CD4-positive, alpha-beta T cell treated with Interleukin-21 for 1 hour (primary cell): ENCODE data around the gene ZNRF2.
"Not testable (repeated sequence)": the region's sequence is repeated elsewhere in the genome, so short reads cannot be mapped to it uniquely, and the experiment has no call there.

Source experiments
- DNase-seq: peaks from one replicate; pipeline ENCODE4 v3.0.0-alpha.2; 2020

Gene ZNRF2

DNA sequence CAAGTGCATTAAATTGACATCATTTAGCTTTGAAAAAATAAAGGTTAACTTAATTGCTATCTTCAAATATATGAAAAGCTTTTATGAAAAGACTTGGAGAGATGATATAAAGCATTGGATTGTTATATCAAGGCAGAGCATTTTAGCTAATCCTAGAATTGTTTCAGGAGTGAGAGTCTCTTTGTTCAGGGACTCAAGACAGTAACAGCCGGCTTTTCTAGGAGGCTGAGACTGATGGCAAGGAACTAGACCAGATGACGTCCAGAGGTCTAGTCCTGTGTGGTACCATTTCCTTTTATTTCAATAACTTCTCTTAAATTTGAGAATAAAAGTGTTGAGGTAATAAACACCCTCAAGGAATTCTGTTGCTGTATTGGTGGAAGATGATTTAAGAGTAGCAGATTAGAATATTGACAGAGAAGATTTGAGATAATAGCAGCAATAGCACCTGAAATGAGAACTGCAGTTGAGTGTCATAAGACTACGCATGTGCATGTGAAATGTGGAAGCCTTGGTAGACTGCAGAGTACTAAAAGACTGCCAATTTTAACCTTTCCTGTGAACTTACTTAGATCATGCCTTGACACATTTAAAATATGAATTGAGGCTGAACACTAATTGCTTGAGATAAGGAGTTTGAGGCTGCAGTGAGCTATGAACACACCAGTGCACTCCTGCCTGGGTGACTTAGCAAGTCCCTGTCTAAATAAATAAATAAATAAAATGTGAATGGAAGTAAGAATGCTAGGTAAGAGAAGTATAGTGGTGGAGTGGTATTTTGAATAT lies 79.6 kb downstream of the ZNRF2 start:
- DNase-seq = no peak

DNA sequence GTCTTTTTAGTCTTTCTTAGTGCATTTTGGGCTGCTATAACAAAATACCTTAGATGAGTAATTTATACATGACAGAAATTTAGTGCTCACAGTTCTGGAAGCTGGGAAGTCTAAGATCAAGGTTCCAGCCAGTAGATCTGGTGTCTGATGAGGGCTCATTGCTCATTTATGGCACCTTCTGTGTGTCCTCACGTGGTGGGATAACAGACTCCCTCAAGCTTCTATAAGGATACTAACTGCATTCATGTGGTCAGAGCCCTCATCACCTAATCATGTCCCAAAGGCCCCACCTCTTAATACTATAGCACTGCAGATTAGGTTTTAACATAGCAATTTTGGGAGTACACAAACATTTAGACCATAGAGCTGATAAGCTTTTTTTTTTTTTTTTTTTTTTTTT lies 80.4 kb downstream of the ZNRF2 start:
- DNase-seq = no peak

DNA sequence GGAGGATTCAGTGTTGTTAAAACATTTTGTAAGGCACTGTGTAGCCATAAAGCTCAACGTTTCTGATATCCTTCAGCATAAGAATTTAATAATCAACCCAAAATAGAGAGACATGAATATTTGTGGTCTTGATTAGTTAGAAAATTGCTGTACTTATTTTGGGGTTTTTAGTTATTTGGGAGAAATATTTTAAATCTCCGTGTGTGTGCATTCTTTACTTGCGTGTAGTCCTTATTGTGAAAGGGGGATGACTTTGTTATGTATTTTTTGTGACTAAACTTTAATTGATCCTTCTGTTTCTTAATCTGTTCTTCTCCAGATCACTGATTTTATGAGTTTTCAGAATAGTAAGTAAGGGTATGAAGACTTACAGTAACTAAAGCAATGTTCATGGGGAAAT lies 81.2 kb downstream of the ZNRF2 start:
- no peak for DNase-seq

DNA sequence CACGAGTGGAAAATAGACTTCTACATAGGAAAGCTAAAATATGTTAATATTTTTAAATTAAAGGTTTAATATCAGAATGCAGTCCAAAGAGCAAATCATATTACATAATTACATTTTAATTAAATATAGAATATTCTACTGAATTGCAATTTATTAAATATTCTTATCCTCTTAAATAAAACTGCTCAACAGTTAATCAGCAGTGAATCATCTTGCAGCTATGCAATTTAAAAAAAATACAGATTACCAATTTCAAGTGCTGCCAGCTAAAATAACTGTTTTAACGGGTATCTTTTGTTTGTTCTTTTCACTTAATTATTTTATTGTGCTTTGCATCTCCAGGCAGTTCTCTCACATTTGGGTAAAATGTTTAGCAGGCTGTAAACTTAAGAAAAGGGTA lies 82.2 kb downstream of the ZNRF2 start:
- no peak for DNase-seq

DNA sequence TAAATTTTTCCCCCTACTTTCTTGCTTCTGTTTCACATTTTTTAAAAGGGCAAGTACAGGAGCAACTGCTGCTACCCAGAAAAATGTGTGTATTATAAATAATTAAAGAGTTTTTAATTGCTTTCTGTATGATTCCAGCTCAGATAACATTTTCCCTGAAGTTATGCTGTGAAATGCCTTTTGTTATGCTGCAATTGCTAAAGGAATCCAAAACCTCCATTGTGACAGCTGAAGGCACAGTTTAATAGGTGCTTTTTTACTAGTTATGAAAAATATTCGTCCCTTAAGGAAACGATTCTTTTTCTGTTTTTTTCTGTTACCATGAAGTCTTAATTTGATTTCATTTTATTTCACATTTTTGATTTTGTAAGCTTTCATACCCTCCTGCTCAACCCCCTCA lies 83.2 kb downstream of the ZNRF2 start:
- DNase-seq = no peak

DNA sequence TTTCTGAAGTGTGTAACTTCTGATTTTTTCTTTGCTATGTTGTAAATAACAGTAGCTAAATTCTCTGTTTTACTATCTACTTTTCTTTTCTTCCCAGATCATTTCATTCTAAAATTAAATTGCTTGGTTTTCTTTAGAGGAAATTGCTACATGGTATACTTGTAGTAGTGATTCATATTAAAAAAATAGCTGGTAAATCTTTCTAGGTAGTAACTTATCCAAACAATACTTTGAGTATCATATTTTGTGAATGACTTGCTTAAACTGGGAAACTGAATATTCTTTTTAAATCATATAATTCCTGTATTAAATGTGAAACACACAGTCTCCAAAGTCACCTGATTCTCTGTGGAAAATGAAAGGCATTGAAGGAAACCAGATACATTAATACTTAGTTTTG lies 85.5 kb downstream of the ZNRF2 start:
- no peak for DNase-seq

DNA sequence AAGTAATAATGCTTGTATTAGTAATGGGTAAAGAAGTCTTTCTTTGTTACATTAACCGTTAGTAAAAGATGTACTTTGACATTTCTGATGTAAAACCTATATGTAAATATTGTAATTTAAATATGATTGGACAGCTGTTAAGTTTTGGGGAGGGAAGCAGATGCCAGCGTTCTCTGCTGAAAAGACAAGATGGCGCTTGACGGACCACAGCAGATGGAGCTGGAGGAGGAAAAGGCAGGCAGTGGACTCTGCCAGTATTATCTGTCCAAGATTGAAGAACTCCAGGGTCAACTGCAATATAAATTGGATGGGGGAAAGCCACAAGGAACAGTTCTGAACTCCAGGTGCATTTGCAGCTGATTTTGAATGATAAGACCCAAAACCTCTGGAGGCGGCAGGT lies 86.9 kb downstream of the ZNRF2 start:
- no peak for DNase-seq

DNA sequence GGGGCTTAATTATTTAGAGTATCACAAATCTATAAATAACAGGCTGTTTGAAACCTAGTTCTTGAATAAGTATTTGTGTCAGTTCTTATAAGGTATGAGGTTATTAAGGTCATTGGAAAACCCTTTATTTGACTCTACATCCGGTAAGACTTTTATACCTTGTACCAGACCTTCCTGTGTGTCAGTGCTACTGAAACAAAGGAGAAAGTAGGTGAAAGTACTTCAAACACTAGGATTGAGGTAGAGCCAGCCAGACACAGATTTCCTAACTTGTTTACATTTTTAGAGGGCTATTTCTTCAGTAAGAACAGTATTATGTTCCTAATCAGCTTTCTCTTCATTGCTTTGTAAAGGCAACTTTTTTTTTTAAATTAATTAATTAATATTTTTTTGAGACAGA lies 93.9 kb downstream of the ZNRF2 start:
- no peak for DNase-seq

DNA sequence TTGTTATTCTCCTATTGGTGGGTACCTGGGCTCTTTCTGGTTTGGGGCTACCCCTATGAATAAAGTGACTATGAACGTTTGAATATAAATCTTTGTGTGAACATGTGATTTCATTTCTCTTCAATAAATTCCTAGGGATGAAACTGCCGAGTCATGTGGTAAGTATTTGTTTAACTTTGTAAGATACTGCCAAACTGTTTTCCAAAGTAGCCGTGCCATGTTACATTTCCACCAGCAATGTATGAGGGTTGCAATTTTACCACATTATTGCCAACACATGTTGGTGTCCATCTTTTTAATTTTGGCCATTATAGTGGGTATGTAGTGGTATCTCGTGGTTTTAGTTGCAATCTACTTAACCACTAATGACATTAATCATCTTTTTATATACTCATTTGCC lies 94.7 kb downstream of the ZNRF2 start:
- no peak for DNase-seq

DNA sequence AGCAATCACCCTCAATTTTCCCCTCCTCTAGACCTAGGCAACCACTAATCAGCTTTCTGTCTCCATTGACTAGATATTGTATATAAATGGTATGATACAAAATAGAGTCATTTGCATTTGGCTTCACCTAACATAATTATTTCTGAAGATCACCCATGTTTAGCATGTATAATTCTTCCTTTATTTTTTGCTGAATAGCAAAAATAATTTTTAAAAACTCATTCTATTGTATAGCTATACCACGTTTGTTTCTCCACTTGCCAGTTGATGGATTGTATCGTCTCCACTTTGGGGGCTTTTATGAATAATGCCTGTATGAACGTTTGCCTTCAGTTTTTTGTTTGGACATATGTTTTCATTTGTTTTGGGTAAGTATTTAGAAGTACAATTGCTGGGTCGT lies 95.3 kb downstream of the ZNRF2 start:
- DNase-seq = no peak

DNA sequence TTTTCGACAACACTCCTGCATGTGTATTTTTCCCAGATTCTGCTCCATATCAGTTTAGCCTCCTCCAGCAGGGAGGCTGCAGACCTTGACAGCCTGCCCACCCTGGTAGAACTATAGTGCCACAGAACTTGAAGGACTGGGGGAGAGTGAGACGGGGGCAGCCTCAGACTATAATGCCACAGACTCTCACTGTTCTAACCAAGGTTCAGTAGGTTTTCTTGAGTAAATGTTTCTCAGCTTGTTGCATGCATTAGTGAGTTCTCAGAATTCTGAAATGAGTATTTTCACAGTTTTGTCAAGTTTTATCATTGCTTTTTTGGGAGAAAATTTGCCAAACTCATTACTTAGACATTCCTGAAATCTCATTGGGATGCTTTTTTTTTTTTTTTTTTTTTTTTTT lies 95.9 kb downstream of the ZNRF2 start:
- no peak for DNase-seq

DNA sequence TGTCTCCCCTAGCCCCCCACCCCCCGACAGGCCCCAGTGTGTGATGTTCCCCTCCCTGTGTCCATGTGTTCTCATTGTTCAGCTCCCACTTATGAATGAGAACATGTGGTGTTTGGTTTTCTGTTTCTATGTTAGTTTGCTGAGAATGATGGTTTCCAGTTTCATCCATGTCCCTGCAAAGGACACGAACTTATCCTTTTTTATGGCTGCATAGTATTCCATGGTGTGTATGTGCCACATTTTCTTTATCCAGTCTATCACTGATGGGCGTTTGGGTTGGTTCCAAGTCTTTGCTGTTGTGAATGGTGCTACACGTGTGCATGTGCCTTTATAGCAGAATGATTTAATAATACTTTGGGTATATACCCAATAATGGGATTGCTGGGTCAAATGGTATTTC lies 96.4 kb downstream of the ZNRF2 start:
- DNase-seq = not testable (repeated sequence)

DNA sequence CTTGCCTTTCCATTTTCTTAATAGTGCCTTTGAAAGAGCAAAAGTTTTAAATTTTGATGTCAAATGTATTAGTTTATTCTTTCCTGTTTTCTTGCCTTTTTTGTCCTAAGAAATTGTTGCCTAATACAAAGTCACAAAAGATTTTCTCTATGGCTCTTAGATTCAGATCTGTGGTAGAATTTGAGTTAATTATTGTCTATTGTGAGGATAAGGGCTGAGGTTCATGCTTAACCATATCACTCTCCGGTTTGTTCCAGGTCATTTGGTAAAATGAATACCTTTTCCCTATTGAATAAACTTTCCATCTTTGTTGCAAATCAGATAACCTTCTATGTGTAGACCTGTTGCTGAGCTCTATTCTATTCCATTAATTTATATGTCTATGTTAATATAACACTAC lies 98.2 kb downstream of the ZNRF2 start:
- DNase-seq = no peak

DNA sequence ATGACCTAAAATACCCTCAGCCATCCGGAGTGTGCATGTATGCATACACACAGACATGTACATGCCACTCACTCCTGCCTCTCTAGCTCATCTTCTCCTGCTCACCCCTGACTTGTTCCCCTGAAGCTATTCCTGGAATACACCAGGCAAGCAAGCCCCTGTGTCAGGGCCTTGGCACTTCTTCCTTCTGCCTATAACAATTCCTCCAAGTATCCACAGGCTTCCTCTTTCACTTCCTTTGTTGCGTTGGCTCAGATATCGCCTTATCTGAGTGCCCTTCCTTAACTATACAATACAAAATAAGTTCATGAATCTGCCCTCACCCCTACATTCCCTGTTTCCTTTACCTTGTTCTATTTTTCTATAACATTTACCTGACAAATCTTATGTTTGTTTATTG lies 105.4 kb downstream of the ZNRF2 start:
- no peak for DNase-seq

DNA sequence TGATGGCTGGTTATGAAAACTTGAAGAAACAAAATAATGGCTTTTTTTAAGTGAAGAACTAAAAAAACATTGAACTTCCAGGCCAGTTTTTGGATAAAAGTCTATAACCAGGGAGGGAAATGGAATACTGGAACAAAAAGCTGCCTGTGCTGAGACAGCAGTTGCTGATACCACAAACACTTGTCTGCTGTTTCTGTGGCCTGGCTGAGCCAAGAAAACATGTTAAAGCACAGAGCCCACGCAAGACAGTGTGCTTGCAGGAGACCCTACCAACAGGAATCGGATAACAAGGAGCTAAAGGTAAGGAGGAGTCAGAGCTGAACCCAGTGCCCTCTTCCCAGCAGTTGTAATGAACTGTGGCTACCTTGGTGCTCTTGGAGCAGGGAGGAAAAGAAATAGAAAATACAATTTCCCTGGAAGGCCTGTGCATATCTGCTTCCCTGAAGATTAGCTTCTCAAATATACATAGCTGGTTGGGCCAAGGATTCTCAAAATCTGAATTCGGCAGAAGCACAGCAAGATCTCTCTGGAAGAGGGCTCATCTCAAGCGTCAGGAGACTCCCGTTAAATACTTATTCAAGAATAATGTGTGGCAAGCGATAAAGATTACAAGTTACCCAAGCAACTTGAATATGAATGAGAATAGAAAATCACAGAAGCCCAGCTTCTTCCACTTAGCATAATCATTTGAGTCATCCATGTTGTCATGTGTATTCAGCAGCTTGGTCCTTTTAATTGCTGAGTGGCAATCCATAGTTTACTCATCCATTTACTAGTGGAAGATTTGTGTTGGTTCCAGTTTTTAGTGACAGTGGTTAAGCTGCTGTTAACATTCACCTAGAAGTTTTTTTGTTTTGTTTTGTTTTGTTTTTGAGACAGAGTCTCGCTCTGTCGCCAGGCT lies 106.6 kb downstream of the ZNRF2 start:
- DNase-seq = no peak

DNA sequence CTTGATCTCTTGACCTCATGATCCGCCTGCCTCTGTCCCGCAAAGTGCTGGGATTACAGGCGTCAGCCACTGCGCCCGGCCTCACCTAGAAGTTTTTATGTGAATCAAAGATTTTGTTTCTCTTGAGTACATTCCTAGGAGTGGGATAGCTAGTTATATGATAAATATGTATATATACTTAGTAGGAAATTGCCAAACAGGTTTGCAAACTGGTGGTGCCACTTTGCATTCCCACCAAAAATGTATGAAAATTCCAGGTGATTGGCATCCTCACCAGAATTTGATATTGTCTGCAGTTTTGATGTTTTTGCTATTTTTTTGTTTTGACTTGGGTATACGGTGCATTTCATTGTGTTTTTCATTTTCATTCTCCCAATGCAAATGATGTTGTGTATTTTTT lies 107.4 kb downstream of the ZNRF2 start:
- DNase-seq = no peak

DNA sequence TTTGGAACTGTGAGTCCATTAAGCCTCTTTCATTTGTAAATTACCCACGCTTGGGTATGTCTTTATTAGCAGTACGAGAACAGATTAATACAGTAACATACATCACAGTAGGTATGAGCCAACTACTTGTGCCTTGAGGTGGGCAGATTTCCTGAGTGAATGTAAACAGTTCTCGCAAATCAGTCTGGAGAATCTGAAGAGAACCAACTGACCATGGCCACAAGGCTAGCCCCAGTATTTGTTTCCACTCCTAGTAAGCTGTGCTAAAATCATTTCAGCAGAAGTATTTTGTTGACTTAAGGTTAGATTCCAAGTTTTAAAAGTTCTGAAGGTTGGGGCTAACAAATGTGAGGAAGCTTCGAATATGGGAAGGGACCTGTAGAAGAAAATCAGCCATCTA lies 111.3 kb downstream of the ZNRF2 start:
- DNase-seq = no peak

DNA sequence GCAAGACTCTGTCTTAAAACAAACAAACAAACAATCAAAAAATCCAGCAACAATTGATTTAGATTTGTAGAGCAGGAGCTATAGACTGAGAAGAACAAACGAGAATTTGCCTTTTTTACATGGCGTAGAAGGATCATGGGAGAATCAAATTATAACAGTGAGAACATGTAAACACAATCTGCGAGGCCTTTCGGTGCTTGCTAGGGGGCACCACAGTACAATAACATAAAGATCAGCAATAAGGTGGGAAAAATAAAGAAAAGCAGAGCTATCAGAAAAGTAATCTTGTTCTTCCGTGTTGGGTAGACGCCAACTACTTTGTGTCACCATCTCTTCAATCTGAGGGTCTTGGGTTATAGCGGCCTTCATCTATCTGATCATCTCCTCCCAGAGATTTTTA lies 112.0 kb downstream of the ZNRF2 start:
- DNase-seq = no peak

DNA sequence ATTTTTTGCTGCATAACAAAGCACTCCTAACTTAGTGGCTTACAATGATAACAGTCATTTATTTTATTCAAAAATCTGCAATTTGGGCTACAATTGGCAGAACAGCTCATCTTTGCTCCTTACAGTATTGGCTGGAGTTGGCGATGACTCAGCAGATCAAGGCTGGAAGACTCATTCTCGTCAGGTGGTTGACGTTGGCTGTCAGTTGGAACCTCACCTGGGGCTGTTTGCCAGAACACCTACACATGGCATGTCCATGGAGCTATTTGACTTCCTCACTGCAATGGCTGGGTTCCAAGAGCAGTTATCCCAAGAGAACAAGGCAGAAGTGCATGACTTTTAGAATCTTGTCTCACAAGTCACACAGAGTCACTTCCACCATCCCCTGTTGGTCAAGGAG lies 119.1 kb downstream of the ZNRF2 start:
- no peak for DNase-seq

DNA sequence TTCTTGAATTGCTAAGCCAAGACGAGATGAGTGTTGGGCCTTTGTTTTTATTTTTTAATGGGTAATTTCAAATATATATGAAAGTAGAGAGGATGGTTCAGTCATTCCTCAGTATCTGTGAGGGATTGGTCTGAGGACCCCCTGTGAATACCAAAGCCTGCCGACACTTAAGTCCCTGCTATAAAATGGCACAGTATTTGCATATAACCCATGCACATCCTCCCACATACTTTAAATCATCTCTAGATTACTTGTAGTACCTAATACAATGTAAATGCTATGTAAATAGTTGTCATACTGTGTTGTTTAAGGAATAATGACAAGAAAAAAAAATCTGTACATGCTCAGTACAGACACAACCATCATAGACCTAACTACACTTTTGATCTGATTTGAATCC lies 120.8 kb downstream of the ZNRF2 start:
- no peak for DNase-seq

DNA sequence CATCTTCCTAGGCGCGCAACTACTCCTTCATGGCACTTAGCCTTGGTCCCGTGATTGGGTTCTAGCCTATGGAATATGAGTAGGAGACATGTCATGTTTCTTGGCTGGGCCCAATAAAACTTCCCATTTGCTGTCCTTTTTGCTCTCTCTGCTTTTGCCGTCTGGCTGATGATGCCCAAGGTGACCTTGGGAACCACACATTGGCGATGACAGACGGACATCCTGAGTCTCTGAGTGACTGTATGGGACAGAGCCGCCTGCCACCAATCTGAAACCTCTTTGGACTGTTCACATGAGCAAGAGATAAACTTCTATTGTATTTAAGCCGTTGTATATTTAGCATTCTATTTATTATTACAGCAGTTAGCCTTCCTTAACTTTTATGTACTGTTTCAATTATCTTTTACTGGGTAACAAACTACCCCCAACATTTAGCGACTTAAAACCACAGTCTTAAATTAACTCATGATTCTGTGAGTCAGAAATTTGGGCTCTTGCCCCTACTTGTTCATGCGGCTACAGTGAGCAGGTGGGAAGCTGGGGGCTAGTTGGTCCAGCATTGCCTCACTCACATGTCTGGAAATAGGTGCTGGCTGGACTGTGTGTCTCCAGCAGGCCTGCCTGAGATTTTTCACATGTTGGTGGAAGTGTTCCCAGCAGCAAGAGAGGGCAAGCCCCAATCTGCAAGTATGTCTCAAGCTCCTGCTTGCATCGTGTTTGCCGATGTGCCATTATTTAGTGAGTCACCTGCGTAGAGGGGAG lies 122.4 kb downstream of the ZNRF2 start:
- no peak for DNase-seq

DNA sequence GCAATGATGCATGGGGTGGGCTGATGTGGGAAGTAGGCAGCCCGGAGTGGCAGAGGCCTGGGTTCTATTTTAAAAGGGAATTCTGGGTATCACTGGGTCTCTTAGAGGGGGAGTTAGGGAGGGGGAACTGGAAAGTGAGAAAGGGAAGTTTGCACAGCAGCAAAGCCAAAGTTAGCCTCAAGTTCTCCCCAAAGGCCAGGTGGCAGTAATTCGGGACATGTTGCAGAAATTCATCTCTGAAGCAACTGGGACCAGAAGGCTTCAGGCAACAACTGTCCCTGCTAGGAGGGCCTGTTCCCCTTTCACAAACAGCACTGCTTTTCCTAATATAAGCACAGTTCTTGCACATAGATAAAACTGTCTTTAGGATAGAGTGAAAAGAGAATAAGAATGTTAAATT lies 126.8 kb downstream of the ZNRF2 start:
- no peak for DNase-seq

DNA sequence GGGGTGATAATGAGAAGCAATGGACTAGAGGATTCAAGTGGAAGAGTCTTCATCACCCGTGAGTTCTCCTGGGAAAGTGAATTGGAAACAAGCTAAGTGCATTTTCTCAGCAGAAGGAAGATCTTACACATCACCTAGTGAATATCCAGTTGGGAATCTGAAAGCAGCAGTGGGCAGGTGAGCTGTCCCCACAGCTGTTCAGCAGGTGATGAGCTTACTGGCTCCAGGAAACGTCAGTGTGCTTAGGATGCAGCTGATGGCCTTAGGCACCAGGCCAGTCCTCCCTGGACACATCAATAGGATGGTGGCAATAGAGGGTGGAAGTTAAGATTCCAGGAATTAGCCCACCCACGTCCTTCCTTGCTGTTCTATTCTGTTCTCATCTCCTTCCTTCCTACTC lies 127.5 kb downstream of the ZNRF2 start:
- no peak for DNase-seq
